ENCODE results near the gene CMKLR1.

Gene CMKLR1

DNA sequence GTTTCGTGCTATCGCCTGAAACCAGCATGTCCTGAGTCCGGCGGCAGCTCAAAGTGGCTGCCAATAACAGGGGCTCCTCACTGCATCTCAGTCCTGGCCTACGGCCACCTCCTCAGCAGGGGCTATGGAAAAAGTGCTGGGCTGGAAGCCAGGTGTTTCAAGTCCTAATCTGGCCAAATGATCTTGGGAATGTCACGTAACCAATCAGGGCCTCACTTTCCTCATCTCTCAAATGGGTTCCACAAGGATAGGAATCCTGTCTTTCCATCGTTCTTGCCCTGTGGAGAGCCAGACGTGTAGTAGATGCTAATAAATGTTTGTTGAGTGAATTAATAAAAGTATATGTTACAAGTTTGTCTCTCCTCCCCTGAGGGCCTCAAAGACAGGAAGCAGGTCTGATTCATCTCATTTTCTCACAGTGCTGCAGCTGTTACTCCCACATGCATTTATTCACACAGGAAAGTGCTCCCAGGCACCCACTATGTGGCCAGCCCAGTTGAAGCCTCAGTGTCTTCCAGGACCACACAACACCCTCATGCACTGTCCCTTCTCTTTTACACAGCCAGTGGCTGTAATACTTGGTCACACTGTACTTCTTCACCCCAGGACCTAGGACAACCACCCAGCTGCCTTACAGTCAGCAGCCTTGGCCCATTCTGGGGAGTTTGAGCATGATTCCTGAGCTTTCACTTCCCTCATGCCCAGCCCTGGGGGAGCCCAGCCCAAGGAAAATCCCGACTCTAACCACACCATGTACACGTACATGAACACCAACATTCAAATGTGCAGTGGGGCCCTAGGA is 5.0 kb downstream of the CMKLR1 start:
- no peak for DNase-seq

DNA sequence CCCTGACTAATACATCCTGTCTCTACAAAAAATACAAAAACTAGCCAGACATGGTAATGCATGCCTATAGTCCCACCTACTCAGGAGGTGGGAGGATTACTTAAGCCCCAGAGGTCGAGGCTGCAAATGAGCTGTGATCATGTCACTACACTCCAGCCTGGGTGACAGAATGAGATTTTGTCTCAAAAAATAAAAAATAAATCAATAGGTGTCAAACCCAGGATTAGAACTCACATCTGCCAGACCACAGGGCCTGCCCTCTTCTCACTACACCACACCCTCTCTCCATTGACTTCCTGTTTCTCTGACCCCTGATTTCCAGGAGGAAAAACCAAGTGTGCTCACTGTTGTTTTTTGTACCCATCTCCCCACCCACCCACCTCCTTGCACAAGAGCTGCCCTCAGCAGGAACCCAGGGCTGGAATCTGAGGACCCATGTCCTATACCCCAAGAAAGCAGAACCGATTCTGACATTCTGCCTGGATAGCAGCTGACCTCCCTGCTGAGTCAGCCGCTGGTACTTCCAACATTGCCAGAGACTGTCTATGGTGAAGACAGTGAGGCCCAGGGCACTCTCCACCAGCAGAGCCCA is 6.2 kb downstream of the CMKLR1 start:
- no peak for DNase-seq

DNA sequence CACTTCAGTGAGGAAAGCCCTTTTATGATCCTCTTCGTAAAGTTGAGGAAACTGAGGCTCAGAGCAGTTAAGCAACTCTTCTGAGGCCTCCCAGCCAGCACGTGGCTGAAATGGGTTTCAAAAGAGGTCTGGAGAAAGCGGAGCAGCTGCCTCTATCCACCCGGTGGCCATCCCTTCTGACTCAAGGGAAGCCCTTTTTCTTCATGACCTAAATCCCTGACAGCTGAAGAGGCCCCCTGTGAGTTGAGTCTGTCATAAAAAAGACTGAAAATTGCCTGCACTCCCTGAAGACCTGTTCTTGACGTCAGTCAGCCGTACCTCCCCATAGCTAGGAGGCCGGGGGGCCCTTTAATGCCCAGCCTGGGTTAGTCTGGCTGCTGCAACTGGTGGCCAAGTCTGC is 10.7 kb downstream of the CMKLR1 start:
- DNase-seq, result no peak

GRCh38 chr12:108327621-108328344 is 11.3 kb downstream of the CMKLR1 start:
- DNase-seq, result no peak

DNA sequence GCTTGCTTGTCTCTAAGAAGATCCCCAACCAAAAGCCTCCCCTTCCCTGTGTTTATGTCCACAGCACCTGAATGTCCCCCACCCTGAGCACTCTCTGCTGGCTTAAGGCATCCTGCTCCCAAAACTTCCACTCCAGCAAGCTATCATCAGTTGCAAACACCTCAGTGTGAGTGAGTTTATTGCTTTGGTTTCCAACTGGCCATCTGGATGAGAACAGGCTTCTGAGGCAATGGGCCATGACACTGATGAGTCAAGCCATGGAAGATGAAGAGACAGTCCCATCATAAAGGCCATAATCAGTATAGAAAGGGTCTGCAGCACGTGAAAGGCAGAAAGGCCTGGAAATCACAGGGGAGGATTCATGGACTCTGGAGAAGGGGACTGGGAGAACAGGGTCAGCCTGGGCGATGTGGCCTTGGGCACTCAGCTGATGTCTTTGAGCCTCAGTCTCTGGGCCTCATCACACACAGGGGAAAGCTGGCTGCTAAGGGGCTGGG is 12.8 kb downstream of the CMKLR1 start:
- DNase-seq, result no peak

- DNase-seq, result no peak
Measured at GRCh38 chr12:108325549-108325948, 13.6 kb downstream of the CMKLR1 start.

DNA sequence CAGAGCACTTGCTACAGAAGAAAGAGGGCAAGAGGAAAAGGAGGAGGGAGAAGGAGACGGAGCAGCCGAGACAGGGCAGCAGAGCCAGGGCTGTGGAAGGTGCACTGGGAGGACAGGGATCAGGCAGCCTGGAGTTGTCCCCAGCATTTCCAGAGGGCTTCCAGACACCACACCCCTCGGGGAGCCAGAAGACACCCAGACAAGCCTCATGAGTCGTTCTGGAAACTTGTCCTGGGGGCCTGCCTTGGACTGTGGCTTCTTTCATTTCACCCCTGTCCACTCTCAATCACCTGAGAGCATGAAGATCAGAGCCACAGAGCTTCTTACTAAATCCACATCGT is 14.1 kb downstream of the CMKLR1 start:
- DNase-seq, result no peak

DNA sequence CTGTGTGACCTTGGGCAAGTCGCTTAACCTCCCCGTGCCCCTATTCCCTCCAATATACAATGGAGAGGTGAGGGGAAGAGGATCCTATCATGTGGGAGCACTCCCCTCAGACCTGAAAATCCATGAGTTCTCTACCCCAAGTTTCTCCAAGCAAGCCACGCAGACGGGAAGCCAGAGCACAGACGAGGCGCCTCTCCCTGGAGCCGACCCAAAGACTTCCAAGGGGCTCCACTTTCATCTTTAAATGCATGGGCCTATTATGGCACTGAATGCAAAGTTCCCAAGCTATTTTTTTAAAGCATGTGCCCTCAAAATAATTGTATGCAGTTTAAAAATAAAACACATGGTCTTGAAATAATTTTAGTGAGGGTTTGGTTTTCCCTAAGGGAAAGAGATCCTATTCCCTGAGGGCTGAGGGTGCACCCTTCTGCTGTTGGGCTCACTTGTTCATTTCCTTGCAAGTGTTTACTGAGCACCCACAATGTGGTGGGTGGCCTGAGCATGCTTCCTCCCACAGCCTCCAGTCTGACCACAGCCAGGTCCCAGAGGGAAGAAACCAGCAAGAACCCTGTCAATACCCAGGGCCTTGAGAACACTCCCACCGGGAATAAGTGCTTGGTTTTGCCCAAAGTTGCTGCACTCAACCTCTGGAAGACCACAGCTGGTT is 14.6 kb downstream of the CMKLR1 start:
- DNase-seq, result no peak

- no peak for DNase-seq
Measured at GRCh38 chr12:108323581-108323980, 15.5 kb downstream of the CMKLR1 start.

GRCh38 chr12:108322998-108323397 is 16.1 kb downstream of the CMKLR1 start:
- no peak for DNase-seq

DNA sequence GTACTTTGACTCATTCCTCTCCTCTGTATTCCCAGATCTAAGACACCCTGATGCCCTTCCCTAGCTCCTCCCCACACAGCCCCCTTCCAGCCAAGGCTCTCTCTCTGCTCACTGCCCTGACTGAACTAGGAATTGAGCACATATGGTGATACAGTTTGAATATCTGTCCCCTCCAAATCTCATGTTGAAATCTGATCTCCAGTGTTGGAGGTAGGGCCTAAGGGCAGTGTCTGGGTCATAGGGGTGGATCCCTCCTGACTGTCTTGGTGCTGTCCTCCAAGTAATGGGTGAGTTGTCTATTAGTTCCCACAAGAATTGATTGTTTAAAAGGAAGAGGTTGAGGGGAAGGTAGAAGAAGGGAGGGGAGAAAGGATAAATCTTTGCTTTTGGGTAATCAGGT is 17.4 kb downstream of the CMKLR1 start:
- no peak for DNase-seq

DNA sequence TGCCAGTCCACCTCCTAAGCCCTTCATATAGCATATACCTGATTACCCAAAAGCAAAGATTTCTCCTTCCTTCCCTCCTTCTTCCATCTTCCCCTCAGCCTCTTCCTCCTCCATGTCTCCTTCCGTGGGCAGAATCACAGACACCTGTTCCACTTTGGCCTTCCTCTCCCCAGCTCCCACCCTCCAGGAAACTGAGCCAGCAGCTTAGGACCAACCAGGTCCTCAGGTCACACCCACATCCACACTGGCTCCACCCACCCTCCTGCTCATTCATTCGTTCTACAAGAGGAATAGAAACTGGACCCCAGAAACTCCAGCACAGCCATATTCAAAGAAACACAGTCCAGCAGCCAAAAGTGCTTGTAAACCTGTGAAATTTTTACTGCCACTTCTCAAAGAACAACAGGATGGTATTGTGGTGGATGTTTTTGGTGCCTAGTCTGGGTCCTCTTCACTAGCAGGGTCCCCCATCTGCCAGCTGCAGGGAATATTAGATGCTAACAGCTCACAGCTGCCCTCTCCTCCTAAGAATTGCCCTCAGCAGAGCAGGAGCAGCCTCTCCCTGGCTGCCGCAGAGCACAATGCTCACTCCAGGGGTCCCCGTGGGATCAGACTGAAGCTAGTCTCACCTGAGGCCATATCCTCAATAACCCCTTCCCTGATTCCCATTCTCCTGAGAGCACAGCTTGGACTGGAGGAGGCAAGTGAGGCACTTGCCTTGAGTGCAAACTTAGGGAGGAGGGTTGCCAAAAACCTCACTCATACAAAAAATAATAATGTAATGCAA is 18.4 kb downstream of the CMKLR1 start:
- no peak for DNase-seq

DNA sequence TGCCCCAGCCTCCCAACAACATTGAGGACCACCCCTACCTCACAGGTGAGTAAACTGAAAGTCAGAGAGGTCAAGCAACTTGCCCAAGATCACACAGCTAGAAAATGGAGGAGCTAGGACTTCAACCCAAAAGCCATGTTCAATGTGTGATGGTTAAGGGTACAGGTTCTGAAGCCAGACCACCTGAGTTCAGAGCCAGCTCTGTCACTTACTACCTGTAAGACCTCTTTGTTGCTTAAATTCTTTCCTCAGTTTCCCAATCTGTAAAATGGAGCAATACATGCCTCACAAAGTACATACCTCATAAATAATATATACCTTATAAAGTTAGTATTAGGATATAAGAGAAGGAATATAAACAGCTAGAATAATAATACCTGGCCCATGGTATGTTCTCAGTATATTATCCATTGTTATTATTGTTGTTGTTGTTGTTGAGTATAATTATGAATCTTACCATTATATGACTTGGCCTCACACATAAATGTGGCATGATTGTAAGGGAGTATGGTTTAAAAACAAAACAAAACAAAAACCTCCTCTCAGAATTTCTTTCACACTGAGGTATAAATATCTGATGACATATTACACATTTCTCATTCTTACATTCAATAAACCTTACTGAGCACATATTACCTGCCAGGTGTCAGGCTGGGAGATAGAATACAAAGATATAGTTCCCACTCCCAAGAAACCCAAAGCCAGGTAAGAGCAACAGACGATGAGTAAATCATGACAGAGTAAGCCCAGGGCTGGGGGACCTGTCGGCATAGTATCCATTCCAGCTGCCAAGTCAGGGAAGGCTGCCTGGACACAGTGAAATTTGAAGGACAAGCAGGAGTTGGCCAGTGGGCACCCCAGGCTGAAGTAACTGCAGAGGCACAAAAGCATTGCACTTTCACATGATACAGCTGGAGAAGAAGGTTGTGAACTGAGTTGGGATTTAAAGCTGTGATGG is 19.6 kb downstream of the CMKLR1 start:
- no peak for DNase-seq

- DNase-seq, result no peak
Measured at GRCh38 chr12:108318472-108319275, 20.4 kb downstream of the CMKLR1 start.

DNA sequence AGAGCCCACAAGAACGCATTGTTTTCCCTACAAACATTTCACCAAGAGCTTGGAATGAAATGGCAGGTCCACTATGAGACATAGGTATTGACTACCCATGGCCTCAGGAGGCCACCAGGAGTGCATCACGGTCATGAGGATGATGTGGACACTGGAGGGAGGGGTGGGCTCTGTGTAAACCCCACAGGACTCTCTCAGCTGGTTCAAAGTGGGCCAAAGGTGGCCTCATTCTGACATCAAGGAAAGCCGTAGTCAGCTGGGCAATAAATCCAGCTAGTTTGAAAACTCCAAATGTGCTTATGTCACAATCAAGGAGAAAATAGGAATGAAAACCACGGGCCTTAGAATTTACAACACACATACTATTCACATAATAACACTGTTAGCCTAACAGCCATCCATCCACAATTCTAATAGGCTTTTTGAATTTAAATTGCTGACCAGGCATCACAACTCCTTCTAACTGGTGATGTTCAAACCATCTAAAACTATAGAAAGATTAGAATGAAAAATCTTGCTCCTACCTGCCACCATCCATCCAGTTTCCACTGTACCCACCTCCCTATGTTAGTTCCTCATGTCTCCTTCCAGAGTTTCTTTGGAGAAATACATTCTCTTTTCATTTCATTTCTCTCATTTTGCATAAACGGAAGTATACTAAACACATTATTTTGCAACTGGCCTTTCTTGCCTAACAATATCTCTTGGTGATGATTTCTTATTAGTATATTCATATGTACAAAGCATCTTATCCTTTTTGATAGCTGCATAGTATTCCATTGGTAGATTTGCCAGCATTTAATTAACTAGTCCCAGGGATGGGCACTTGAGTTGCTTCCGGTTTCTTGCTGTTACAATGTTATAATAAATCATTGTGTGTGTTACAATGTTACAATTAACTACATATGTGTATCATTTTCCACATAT is 21.5 kb downstream of the CMKLR1 start:
- no peak for DNase-seq

DNA sequence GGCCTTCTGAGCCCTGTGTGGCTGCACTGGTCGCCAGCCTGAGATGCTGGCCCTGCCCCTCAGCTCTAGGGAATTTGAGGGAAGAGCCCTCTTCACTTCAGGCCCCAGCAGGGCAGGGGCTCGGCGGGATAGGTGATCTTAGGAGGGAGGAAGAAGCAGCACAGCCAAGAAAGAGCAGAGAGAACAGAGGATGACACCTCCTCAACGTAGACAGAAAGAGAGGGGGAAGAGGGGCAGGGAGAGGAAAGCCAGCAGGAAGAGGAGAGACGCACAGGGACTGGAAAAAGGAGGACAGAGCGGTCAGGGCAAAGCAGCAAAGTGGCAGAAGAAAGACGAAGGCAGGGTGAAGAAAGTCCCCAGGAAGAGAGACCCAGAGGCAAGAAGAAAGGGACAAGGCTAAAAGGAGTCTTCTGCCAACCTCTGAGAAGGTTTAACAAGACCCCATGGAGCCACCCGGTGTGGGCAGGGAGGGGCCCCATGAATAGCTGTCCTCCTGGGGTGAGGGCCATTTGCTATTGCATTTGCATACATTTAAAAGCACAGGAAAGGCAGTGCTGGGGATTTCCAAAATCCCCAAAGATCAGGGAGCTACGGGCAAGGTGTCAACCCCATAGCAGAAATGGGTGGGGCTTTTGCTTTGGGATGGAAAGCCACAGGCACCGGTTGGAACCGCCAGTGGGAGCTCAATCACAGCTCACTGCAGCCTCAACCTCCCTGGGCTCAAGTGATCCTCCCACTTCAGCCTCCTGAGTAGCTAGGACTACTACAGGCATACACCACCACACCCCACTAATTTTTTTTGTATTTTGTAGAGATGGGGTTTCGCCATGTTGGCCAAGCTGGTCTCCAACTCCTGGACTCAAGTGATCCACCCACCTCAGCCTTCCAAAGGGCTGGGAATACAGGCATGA is 22.7 kb downstream of the CMKLR1 start:
- DNase-seq, result no peak

DNA sequence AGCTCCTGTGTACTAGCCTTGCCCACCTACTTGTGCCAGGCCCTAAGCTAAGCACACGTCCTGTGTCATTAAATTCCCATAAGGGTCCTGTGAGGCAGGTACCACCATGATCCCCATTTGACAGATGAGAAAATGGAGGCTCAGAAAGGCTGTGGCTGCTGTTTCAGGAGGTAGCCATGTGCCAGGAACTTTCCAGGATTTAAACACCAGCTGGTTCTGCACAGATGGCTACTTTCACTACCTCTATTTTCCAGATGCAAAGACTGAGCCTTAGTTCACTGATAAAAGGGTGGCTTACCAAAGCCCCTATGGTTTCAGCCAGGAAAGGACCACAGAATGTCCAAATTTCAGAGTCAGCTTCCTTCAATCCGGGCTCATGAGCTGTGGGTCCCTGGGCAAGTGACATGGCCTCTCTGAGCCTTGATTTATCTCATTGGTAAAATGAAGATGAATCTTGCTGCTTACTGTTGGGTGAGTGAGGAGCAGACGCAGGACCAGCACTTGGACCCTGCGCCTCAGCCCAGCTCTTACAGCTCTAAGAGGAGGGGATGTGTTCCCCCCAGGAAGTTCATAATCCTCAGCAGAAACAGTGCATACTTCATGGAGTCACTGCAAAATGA is 23.5 kb downstream of the CMKLR1 start:
- no peak for DNase-seq

Data from NCI-H2227 treated with DMSO at 0.1 percent for 48 hours (cell line).